ENCODE results near the gene PPIL6. TPM values are rescaled to one million over a fixed set of nuclear protein-coding genes. Genes with fewer than 3 reads are reported as not detected.

Gene PPIL6
- total RNA-seq, 2 experiments from 2014 or later = 0.84 to 1.3 TPM

DNA sequence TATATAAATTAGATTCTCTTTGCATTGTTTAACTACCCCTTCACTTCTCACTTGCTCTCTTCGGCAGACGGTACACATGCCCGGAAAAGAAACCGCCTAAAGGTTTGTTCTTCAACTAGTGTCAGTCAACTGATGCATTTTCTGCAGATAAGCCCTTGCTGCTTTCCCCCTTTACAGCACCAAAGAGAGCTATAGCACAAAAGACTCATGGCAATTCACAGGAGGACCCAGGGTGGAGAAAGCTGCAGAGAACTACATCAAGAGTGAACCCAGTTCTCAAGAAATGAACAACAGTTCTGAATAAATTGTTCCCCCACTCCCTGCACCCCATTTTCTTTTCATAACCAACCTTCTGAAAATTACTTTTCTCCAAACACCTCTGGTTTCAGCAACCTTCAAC, 67.1 kb downstream of the PPIL6 start:
- TF ChIP-seq, protein P1, sequence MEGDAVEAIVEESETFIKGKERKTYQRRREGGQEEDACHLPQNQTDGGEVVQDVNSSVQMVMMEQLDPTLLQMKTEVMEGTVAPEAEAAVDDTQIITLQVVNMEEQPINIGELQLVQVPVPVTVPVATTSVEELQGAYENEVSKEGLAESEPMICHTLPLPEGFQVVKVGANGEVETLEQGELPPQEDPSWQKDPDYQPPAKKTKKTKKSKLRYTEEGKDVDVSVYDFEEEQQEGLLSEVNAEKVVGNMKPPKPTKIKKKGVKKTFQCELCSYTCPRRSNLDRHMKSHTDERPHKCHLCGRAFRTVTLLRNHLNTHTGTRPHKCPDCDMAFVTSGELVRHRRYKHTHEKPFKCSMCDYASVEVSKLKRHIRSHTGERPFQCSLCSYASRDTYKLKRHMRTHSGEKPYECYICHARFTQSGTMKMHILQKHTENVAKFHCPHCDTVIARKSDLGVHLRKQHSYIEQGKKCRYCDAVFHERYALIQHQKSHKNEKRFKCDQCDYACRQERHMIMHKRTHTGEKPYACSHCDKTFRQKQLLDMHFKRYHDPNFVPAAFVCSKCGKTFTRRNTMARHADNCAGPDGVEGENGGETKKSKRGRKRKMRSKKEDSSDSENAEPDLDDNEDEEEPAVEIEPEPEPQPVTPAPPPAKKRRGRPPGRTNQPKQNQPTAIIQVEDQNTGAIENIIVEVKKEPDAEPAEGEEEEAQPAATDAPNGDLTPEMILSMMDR (IDR thresholded peaks at IDR 0.05) = no peak
- DNase-seq (no peak), ATAC-seq (ENCODE audit: poor library complexity) (no peak)
- POLR2A ChIA-PET = interaction anchor here (2.8 kb wide), 1 partner anchor 9 kb away, joined by 22 read pairs; the partner anchor contains the start of gene CD164
- peaks cover 29% of the 10 kb centered on the region for H3K4me1 ChIP-seq (ENCODE audit: insufficient read depth, low read length)
- H3K4me3 ChIP-seq (ENCODE audit: low read length) = no peak overlapping the region
- H3K36me3 ChIP-seq (ENCODE audit: insufficient read depth, low read length) = peaks cover 95% of the 10 kb centered on the region
- Mint-ChIP-seq H3K36me3 (ENCODE audit: low read depth) (peaks cover 94% of the 10 kb centered on the region), H3K4me1 (ENCODE audit: low read depth) (peaks cover 77% of the 10 kb centered on the region), H3K27ac (no peak overlapping the region), H3K27me3 (no peaks in the 10 kb centered on the region), H3K4me3 (no peak overlapping the region), H3K9me3 (no peaks in the 10 kb centered on the region)
- intact Hi-C loops (cut with DNase I, micrococcal nuclease) = loop anchor here (1.0 to 10.0 kb wide), 3 partner anchors 8 to 801 kb away; partner anchors contain the start of gene WASF1 (in 1 of the 2)
- no peaks in the 10 kb centered on the region for H3K27me3 ChIP-seq (ENCODE audit: control insufficient read depth in 1 of 2, insufficient read depth in 2 of 2, low read length in 2 of 2)
- CTCF ChIA-PET = no interaction called here
- H3K27ac ChIP-seq (ENCODE audit: low read depth in 1 of 2, low read length in 2 of 2) = no peak overlapping the region
- no peaks in the 10 kb centered on the region for H3K9me3 ChIP-seq (ENCODE audit: control insufficient read depth in 1 of 2, insufficient read depth in 1 of 2, low read length in 2 of 2)

DNA sequence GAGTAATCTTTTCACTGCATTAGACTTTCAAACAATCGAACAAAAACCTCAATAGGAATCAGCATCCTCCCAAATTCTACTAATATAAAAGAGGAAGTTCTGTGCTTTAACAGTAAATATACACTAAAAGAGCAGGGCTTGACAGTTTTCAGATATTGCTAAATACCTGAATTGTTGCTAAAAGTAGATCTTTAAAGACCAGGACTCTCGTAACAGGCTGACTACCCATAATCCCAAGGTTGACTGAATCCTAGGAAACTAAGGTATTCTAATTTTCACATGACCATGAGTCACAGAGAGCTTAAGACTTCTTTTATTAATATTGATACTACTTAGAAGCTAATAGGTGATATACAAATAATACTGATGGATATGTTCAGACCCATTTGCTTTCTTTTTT, 68.3 kb downstream of the PPIL6 start:
- H3K27me3 Mint-ChIP-seq = no peaks in the 10 kb centered on the region
- H3K4me1 ChIP-seq (ENCODE audit: insufficient read depth, low read length) = peaks cover 18% of the 10 kb centered on the region
- H3K27ac Mint-ChIP-seq = peak overlapping the region; percentile 37
- no peaks in the 10 kb centered on the region for H3K9me3 Mint-ChIP-seq
- TF ChIP-seq, protein P1 (IDR thresholded peaks at IDR 0.05) = no peak
- H3K36me3 Mint-ChIP-seq (ENCODE audit: low read depth) = peaks cover 94% of the 10 kb centered on the region
- ChIA-PET POLR2A (interaction anchor here (2.8 kb wide), 1 partner anchor 10 kb away, joined by 22 read pairs; the partner anchor contains the start of gene CD164), CTCF (interaction anchor here (1.3 kb wide), 1 partner anchor 11 kb away, joined by 3 read pairs; the partner anchor contains the start of gene CD164)
- peaks cover 72% of the 10 kb centered on the region for H3K4me1 Mint-ChIP-seq (ENCODE audit: low read depth)
- DNase-seq (no peak), ATAC-seq (ENCODE audit: poor library complexity) (no peak)
- no peaks in the 10 kb centered on the region for H3K27me3 ChIP-seq (ENCODE audit: control insufficient read depth in 1 of 2, insufficient read depth in 2 of 2, low read length in 2 of 2)
- peaks cover 95% of the 10 kb centered on the region for H3K36me3 ChIP-seq (ENCODE audit: insufficient read depth, low read length)
- H3K4me3 Mint-ChIP-seq = no peak overlapping the region
- H3K9me3 ChIP-seq (ENCODE audit: control insufficient read depth in 1 of 2, insufficient read depth in 1 of 2, low read length in 2 of 2) = no peaks in the 10 kb centered on the region
- H3K27ac ChIP-seq (ENCODE audit: low read depth in 1 of 2, low read length in 2 of 2) = no peak overlapping the region
- no peak overlapping the region for H3K4me3 ChIP-seq (ENCODE audit: low read length)
- intact Hi-C loops (cut with DNase I, micrococcal nuclease) = loop anchor here in 1 of 2 experiments (10.0 kb wide), 2 partner anchors 537 to 803 kb away; partner anchors contain the start of gene WASF1

DNA sequence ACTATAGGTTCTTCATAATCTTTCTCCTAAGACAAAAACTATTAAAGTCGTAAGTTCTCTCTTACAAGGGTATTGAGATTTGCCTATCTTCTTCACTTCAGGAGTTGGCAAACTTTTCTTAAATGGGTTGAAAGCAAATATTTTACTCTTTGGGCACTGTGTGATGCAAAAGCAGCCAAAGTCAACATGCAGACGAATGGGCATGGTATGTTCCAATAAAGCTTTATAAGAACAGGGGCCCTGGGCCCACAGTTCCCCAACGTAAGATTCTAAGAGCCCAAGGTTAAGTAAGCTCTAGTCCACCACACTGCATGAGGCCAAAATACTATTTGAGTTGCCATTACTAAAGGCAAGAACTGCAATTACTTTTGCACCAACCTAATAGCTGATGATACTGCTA, 69.6 kb downstream of the PPIL6 start:
- TF ChIP-seq, protein P1 (IDR thresholded peaks at IDR 0.05) = no peak
- POLR2A ChIA-PET = interaction anchor here (1.8 to 2.1 kb wide), 2 partner anchors 9 to 12 kb away, joined by 7 to 9 read pairs; partner anchors contain the start of gene CD164
- no peaks in the 10 kb centered on the region for H3K9me3 ChIP-seq (ENCODE audit: control insufficient read depth in 1 of 2, insufficient read depth in 1 of 2, low read length in 2 of 2)
- H3K27me3 ChIP-seq (ENCODE audit: control insufficient read depth in 1 of 2, insufficient read depth in 2 of 2, low read length in 2 of 2) = no peaks in the 10 kb centered on the region
- DNase-seq (no peak), ATAC-seq (ENCODE audit: poor library complexity) (no peak)
- peaks cover 15% of the 10 kb centered on the region for H3K4me1 ChIP-seq (ENCODE audit: insufficient read depth, low read length)
- H3K27ac ChIP-seq (ENCODE audit: low read depth in 1 of 2, low read length in 2 of 2) = no peak overlapping the region
- Mint-ChIP-seq H3K27ac (no peak overlapping the region), H3K36me3 (ENCODE audit: low read depth) (peaks cover 97% of the 10 kb centered on the region), H3K9me3 (no peaks in the 10 kb centered on the region), H3K4me3 (no peak overlapping the region), H3K4me1 (ENCODE audit: low read depth) (peaks cover 66% of the 10 kb centered on the region), H3K27me3 (no peaks in the 10 kb centered on the region)
- H3K36me3 ChIP-seq (ENCODE audit: insufficient read depth, low read length) = peaks cover 94% of the 10 kb centered on the region
- intact Hi-C loops (cut with DNase I, micrococcal nuclease) = loop anchor here in 1 of 2 experiments (10.0 kb wide), 2 partner anchors 536 to 804 kb away; partner anchors contain the start of gene WASF1
- no peak overlapping the region for H3K4me3 ChIP-seq (ENCODE audit: low read length)
- CTCF ChIA-PET = interaction anchor here (1.4 to 1.5 kb wide), 2 partner anchors 12 to 183 kb away, joined by 3 to 6 read pairs; no protein-coding TSS in a partner anchor

Data from CD4-positive, alpha-beta T cell (primary cell).